HG03159 (cell line): ENCODE data around the gene CXCR4.
A peak's percentile ranks its signal among the peaks of the same experiment; 100 is the strongest.

ENCODE experiments used
- ATAC-seq: cut with Tn5 transposase; IDR thresholded peaks from one replicate; pipeline ENCODE4 v1.9.1; 2021; ENCODE audit warnings: mild to moderate bottlenecking, moderate library complexity; ENCODE audit not compliant: unreplicated experiment

The CXCR4 gene

DNA sequence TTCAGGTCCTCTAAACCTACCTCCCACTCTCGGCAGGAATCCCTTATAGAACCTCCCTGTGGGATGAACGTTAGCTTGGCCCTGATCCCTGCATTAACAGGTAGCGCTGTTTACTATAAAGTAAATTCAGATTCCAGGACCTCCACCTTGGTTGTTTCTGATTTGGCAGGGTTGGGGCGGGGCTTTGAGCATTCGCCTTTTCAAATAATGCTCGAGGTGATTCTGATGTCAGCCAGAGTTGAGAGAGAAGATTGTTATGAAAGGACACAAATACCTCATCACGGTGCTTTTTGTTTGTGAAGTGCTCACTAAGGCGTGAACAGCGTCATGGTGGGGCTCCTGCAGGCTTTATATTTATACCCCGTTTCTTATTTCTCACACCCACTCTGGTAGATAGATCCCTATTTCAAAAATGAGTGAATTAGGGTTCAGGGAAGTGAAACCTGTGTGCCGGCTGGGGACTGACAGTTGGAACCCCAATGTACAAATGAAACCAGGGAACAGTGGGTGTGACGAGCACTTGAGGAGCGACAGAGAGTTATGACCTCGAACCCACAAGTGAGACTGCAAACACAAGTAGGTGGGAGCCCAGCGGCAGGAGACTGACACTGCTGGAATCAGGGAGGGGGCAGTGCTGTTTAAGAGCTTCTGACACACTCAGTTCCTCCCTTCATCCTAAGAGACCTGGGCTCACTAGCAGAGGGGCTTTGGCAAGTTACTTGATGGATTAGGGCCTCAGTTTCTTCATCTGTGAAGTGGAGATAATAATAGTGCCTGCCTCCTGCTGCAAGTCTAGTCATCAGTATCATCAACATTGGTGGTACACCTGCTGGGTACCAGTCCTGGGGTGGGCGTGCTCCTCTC lies 14.2 kb upstream of the CXCR4 start:
- ATAC-seq = peak; percentile 76

DNA sequence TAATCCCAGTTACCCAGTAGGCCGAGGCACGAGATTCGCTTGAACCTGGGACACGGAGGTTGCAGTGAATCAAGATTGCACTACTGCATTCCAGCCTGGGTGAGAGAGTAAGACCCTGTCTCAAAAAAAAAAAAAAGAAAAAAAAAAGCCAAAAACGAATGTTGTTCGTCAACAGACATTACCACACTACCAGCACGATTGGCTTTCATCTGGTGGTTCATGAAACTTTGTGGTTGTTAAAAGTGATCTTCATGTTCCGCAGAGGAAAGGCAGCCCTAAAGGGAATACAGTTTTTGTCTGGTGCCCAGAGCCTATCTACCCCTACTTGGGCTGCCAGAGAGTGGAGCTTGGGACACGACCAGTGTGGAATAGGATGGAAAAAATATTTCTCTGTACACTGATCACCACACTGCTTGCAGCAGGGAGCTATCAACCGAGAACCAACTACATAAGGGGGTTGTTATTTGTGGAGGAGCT lies 13.6 kb upstream of the CXCR4 start:
- ATAC-seq = peak; percentile 3

DNA sequence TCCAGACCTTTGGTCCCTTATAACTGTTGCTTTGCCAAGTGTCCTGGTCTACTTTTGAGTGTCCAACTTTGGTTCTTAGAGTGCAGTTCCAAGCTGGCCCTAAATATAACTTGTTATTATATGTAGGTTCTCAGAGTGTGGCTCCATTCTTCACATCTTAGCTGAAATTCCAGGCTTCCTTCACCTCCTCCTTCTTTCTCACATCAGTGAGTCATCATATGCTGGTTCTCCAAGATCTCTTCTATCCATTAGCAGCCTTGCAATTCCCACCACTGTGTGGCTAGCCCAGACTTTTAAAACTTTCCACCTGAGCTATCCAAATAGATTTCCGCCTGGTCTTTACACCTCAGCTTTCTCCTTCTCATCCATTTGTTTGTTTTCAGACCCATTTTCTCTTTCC lies 12.6 kb upstream of the CXCR4 start:
- no peak for ATAC-seq

DNA sequence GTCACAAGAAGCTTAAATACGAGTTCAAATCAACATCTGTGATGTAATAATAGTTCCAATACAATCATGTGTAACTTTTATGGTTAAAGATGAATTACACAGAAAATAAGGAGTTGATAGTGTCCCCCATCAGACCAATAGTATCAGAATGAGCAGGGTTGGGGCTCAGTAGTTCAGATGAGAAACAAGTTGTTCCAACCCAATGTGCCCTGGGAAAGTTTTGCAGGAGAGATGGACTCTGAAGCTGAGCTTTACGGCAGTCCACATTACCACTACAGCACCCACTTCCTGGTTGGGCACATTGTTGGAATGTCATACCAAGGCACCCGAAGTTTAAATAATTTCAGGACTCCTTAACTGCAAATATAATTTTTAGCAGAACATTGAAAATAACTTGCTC lies 12.1 kb upstream of the CXCR4 start:
- ATAC-seq = no peak

DNA sequence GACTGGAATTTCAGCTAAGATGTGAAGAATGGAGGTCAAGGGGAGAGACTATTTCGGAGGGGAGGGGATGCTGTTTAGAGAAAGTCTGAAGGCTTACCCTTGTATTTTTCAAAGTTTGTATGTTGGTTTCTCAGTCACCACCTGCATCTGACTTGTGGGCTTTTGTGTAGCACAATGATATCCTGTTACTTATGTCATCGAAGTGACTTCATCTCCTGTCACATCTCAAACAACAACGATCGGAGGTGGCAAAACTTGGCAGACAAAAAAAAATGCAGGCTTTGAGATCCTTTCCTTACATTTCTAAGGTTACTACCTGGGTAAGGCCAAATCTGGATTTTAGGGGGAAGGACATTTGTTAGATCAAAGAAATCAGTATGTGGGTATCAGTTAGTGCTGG lies 11.7 kb upstream of the CXCR4 start:
- no peak for ATAC-seq

DNA sequence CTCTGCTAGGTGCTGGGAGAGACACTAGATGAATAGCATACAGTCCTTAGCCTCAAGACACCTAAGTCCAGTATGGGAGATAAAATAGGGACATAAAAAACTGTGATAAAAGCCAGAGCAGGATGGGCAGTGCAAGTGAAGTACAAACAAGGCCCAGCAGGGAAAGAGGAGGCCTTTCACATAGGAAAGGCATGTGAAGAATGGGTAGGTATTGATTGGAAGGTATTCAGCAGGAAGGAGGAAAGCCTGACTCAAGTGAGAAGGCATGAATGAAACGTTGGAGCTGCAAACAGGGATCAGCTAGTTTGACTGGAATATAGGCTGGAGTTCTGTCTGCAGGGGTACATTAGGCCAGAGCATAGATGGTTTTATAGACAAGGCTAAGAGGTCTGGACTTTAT lies 11.0 kb upstream of the CXCR4 start:
- no peak for ATAC-seq

DNA sequence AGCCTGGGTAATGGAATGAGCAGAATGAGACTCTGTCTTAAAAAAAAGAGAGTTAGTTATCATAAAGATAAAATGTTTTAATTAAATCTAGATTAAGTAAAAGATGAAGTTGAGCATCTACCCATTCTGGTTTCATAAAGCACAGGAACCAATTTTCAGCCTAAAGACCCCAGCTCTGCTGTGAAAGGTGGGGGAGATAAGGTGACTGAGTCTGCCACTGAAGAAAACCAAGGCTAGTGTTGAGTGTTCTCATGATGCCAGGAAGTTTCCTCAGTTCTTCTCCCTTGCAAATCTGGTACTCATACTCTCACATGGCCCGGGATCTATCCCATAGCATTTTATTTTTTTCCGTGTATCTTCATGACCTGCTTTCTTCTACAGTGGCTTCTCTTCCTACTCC lies 10.4 kb upstream of the CXCR4 start:
- no peak for ATAC-seq

DNA sequence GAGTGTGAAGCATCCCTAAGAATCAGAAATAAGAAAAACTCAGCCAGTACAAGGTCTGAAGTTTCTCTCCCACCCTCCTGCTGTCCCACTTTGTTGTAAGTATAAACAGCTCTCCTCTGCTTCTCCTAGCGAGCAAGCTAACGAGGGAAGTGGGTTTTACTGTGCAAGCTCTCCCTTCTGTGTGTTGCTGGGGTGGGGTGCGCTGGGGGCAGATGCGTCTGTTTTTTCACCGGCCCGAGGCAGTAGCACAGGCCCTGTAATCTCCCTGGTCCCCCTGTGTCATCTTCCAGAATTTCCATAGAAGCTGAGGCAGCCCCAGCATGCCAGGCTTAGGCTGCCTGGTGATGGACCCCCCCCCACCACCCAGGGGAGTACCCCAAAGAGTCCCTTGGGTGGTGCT lies 9.4 kb upstream of the CXCR4 start:
- no peak for ATAC-seq

DNA sequence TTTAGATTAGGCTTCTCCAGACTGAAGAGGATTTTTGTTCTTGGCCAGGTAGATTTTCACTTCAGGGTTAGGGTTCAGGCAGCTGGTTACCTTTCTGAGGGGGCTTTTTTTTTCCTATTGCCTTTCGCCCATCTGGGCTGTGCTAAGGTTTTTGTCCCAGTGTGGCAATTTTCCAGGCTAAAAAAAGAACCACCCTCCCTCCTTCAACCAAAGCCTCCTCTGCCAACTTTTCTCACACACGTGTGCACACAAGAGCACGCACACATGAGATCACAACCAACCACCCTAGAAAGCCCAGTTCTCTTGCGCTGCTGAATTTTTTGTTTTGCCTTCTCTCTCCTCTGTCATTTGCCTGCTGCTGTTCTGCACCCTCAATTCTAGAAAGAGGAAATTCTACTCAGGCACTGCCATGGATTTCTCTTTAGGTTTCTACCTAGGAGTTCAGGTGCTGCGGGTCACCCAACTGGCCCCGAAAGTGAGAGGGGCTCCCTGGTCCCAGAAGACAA lies 8.5 kb upstream of the CXCR4 start:
- no peak for ATAC-seq

DNA sequence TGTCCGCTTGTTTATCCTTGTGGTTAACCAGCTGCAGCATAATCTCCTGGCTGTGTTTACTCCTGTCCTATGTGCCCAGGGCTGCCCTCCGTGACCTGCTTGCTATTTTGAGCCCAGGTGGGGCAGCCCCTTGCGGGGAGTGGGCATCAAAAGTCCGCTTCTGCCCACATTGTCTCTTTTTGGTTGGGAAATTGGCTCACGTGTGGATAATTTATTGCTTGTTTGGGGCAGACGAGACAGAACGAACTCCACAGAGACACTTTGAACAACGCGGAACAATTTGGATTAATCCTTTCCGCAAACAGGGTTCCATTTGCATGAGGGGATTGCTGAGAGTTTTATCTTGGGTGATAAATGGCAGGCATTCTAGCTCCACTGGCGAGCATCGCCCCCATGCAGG lies 8.1 kb upstream of the CXCR4 start:
- no peak for ATAC-seq

DNA sequence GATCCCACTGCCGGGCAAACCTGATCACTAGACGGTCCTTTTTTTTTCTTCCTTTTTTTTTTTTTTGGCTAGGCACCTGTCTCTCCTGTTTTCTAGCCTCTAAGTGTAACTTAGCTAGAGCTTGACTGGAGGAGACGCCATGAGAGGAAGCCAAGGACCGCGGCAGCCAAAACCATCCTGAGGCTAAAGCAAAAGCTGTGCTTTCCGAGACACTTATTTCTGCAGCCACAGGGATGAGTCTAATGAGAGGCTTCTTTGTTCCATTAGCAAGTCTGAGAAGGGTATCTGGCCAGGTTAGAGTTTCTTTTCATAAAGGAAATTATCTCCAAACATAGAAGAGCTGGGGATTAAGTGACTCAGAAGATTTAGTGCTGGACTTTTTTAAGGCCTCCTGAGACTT lies 7.3 kb upstream of the CXCR4 start:
- ATAC-seq = no peak

DNA sequence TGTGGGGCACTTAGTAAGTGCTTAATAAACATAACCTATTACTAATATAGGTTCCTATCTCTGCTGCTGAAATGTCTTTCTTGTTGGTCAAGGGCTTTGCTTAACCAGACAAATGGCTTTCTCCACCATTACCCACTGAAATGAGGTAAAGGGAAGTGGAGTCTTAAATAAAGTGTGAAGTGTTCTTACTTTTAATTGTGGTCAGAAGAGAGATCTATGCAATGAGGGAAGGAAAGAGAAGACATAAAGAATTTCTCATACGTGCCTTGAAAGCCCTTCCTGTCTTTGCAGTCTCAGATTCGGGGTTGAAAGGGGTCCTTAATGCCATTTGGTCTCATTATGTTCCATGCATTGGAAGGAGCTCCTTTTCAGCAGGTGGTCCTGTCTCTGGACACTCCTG lies 6.9 kb upstream of the CXCR4 start:
- no peak for ATAC-seq

DNA sequence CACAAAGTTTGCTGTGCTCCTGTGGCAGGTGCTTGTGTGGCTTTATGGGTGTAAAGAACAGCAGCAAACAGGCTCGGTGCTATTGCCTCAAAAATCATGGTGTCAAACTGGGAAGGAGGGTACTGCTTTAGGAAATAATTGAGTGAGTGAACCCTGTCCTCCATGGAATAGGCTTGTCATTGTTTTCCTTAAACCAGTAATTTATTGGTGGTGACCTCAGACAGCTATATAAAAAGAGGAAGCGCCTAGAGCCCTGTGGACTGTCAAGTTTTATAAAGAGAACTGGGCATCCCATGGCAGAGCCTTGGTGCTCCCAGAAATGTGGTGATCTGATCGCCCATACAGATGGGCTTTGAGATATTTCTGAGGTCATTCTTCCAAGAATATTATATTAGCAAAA lies 4.7 kb upstream of the CXCR4 start:
- ATAC-seq = no peak

DNA sequence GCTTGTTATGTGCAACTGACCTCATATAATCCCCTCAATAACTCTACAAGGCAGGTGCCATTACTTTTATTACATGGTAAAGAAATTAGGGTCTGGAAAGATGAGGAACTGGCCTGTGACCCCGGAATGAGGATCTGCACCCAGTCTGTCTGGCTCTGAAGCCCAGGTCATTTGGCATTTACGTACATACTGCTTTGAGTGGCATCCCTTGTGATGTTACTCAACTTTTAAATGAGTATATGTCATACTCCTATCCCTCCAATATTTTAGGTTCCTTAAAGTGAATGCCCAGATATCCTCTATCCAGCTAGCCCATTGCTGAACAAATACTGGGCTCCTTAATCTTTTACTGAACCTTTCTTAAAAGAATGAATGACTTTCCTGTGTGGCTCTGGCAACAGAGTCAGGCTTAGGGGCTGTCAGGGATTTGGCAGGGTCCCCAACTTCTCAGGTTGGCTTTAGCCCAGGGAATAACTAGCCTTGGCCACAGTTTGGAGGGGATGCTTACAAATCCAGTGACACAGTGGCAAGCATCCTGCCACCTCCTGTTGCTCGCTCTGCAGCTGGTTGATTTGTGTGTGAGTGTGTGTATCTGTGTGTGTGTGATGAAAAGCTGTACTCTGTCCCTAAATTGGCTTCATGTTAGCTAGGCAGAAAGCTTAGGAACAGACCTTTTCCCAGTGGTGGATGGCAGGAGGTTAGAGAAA lies 3.4 kb upstream of the CXCR4 start:
- ATAC-seq = no peak

DNA sequence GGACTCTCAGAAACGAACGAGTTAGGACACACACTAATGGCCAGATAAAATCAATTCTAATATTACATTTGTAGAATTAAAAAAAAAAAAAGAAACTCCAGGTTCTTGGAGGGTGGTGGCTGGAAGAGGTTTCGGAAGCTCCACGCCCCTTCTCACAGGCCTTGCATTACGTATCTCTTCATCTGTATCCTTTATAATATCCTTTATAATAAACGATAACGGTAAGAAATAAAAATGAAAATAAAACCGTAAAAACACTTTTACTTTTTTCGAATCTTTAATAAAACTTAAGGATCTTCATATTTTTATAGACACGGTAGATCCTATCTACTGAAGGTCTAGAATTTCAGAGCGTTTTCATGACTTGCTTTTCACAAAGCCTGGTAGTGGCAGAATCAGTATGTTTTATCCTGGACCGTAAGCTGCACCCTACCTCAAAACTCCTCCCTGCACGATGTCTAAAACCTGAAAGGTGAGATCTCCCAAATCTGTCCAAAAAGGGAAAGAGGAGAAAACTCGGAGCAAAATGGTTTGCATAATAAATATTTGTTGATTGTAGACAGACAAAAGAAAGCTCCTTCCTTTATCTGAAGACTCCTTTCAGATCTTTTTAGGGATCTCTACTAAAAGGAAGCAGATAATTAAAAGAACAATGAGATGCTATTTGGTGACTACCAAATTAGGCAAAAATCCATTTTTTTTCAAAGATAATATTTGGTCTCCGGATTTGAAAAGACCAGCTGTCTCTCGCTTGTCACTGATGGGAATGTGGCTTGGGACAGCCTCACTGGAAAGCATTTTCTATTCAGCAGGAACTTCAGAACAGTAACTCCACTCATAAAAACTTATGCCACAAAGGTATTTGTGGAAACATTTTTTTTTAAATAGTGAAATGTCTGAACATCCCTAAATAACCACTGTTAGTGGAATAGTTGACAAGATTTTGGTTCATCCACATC lies 2.0 kb upstream of the CXCR4 start:
- ATAC-seq = no peak

DNA sequence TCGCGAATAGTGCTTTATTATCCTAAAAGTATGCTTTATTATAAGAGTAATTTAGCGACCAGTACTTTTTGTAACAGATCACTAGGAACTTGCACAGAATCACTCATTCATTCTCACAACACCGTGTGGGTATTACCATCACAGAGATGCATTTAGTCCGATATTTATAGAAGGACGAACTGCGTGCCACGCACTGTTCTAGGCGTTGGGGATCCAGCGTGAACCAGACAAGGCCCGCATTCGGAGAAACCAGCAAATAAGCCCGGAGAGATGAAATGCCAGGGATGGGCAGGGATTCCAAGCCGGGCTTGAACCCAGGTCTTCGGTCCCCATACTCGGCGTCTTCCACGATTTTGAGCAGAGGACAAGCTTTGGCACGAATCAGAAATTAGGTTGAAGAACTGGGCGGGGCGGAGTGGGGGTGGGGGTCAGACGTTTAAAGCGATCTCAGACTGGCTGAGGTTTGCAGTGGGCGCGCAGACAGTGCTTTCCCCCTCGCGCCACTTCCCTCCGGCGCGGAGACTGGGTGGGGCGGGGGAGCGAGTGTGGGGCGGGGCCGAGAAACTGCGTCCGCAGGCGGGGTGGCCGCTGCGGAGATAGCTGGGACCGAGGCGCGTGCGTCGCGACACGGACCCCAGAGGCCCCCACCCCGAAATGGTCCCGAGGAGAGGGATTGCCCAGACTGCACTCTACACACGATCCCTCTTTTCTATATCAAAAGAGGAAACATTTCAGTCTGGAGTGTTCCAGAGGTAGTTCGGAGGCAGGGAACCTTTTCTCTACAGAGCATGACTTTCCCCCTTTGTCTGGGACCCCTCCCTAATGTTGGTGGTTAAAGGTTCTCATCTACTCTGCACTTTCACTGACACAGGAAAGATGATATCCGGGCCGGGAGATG lies 1.1 kb upstream of the CXCR4 start:
- ATAC-seq = no peak

DNA sequence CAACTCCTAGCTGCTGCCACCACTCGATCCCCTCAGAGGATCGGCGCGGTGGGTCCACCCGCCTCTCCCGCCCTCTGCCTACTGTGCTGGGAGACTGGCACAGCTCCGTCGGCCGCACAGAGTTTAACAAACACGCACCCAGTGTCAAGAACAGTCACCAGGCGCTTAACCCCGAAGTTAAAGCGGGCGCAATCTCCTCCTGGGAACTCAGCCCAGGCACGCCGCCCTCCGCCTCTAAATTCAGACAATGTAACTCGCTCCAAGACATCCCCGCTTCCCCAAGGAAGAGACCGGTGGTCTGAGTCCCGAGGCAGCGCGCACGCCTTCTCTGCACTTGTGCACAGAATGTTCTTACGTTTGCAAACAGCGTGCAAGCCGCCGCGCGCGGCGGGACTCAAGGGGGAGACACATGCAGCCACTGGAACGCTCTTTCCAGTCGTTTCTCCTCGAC lies 533 bp downstream of the CXCR4 start:
- peak; percentile 22 for ATAC-seq

DNA sequence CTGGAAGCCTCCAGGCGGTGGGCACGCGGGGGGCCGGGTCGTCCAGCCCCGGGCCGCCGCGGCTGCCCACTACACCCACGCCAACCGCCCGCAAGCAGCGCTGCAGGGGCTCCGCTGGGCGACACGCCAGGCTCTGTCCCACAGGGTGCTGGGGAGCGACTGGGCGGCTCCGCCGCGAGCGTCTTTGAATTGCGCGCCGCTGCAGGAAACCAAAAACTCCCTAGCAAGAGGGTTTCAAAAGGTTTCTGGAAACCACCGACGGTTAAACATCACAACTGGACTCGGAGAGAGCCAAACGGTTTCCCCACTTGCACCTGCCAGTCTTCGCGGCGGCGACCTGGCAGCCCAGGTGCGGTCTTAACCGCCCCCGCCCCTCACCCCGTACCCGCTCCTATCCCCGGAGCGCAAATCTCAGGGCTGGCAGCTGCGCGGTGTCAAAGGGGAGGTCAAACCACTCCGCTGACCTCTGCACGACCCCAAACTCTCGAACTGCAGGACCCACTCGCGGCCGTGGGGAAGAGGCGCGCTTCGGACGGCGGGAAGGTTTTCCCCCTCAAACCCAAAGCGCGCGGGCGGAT lies 1.0 kb downstream of the CXCR4 start:
- ATAC-seq = peak; percentile 44

DNA sequence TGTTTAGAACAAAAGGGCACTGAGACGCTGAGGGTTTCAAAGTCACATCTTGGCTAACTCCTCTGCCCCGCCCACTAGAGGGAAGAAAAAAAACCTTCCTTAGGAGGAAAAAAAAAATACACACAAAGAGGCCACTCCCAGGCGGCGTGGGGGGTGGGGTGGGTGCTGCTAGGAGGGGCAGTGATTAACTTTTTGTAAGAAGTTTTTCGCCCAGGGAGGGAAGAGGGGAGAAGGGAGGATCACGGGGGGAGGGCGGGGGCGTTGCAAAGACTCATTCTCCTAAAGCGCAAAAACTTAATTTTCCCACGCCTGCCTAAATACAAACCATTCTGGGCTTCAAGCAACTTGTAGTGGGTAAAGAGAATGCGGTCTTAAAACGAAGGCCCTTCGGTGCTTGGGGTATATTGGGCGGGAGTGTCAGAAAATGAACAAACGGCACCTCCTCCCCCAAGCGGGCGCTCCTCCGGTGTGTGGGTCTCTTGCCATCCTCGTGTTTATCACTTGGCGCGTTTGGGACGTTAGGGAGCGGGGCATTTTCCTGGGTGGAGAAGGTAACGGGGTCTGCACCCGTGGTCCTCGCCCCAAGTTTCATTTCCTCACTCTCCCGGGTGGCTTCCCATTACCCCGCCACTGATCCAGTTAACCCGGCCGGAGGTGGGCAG lies 1.7 kb downstream of the CXCR4 start:
- ATAC-seq = peak; percentile 26
